Measurements from ENCODE around the gene TMC3.

Gene TMC3

GRCh38 chr15:81391657-81392056 is 17.6 kb upstream of the TMC3 start:
- Histone ChIP-seq H3K36me3 (ENCODE audit: control insufficient read depth, insufficient read depth, low read length) (no peaks in the 10 kb centered on the region), H2AFZ (no peak overlapping the region), H3K27me3 (ENCODE audit: control insufficient read depth, insufficient read depth, low read length) (no peaks in the 10 kb centered on the region), H3K4me3 (ENCODE audit: low read depth, low read length) (no peak overlapping the region), H3K4me2 (ENCODE audit: low read length) (no peak overlapping the region), H3K27ac (no peak overlapping the region), H3K9ac (no peak overlapping the region), H3K9me3 (ENCODE audit: control insufficient read depth, low read length) (no peaks in the 10 kb centered on the region), H3K79me2 (no peaks in the 10 kb centered on the region), H3K4me1 (no peaks in the 10 kb centered on the region)
- TF ChIP-seq, protein P1, sequence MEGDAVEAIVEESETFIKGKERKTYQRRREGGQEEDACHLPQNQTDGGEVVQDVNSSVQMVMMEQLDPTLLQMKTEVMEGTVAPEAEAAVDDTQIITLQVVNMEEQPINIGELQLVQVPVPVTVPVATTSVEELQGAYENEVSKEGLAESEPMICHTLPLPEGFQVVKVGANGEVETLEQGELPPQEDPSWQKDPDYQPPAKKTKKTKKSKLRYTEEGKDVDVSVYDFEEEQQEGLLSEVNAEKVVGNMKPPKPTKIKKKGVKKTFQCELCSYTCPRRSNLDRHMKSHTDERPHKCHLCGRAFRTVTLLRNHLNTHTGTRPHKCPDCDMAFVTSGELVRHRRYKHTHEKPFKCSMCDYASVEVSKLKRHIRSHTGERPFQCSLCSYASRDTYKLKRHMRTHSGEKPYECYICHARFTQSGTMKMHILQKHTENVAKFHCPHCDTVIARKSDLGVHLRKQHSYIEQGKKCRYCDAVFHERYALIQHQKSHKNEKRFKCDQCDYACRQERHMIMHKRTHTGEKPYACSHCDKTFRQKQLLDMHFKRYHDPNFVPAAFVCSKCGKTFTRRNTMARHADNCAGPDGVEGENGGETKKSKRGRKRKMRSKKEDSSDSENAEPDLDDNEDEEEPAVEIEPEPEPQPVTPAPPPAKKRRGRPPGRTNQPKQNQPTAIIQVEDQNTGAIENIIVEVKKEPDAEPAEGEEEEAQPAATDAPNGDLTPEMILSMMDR (IDR thresholded peaks at IDR 0.05): no peak

- no peak overlapping the region for H2AFZ ChIP-seq
- H3K4me2 ChIP-seq (ENCODE audit: low read length): no peak overlapping the region
- TF ChIP-seq, protein P1 (IDR thresholded peaks at IDR 0.05): no peak
- no peak overlapping the region for H3K27ac ChIP-seq
- no peaks in the 10 kb centered on the region for H3K9me3 ChIP-seq (ENCODE audit: control insufficient read depth, low read length)
- H3K4me3 ChIP-seq (ENCODE audit: low read depth, low read length): no peak overlapping the region
- no peaks in the 10 kb centered on the region for H3K4me1 ChIP-seq
- no peak overlapping the region for H3K9ac ChIP-seq
- no peaks in the 10 kb centered on the region for H3K27me3 ChIP-seq (ENCODE audit: control insufficient read depth, insufficient read depth, low read length)
- no peaks in the 10 kb centered on the region for H3K79me2 ChIP-seq
- no peaks in the 10 kb centered on the region for H3K36me3 ChIP-seq (ENCODE audit: control insufficient read depth, insufficient read depth, low read length)
Measured at GRCh38 chr15:81388436-81388770, 14.4 kb upstream of the TMC3 start.

DNA sequence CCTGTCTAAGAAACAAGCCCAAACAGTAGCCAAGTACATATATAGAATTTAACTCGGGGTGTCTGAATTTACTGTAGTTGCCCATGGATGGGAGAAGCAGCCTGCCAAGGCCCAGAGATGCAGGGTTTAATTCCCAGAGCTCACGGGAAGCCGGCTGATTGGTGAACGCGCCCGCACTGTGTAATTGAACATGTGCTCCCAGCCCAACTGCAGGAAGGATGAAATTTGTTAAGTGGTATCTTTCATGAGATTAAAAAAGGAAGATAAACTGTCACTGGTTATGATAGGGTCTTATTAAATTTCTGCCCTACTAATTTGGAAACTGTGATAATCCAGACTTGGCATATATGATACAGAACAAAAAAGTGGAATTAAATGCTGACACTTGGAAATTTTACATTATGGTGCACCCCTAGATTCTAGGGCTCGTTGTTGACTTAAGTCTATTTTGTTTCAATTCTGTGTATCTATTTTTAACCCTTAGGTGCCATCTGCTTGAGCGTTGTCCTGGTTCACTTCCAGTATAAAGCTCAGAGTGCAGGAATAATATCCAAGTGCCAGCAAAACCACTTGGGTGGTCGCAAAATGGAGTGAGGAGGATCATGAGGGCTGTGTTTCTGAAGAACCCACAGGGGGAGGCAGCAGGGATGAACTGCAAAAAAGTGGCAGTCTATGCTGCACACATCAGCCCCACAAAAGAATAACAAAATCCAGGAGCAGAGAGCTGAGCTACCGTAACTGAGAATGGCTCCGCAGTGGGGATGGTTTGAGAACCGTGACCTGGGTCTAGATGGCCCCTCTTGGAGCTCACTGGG is 13.8 kb upstream of the TMC3 start:
- Histone ChIP-seq H3K4me2 (ENCODE audit: low read length) (no peak overlapping the region), H3K79me2 (no peaks in the 10 kb centered on the region), H3K4me3 (ENCODE audit: low read depth, low read length) (no peak overlapping the region), H2AFZ (no peak overlapping the region), H3K4me1 (no peaks in the 10 kb centered on the region), H3K27ac (no peak overlapping the region), H3K36me3 (ENCODE audit: control insufficient read depth, insufficient read depth, low read length) (no peaks in the 10 kb centered on the region), H3K9me3 (ENCODE audit: control insufficient read depth, low read length) (no peaks in the 10 kb centered on the region), H3K27me3 (ENCODE audit: control insufficient read depth, insufficient read depth, low read length) (no peaks in the 10 kb centered on the region), H3K9ac (no peak overlapping the region)
- TF ChIP-seq, protein P1 (IDR thresholded peaks at IDR 0.05): no peak

DNA sequence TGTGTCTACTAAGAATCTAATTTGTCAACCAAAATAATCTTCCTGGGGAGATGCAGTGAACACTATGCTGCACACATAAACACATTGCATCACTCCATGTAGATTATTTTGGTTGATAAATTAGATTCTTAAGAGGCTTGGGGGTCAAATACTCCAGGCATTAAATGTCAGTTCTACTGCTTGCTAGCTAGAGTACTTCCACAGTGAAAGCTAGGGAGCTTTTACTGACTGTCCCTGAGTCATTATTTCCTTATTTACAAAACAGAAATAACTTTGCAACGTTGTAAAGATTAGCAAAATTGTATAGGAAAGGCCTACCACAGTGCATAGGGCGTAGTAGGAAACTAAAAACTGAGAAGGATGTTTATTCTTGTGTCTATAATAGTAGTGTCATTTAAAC is 12.9 kb upstream of the TMC3 start:
- no peak overlapping the region for H3K9ac ChIP-seq
- H3K4me1 ChIP-seq: no peaks in the 10 kb centered on the region
- H3K79me2 ChIP-seq: no peaks in the 10 kb centered on the region
- H3K36me3 ChIP-seq (ENCODE audit: control insufficient read depth, insufficient read depth, low read length): no peaks in the 10 kb centered on the region
- no peak overlapping the region for H2AFZ ChIP-seq
- H3K4me3 ChIP-seq (ENCODE audit: low read depth, low read length): no peak overlapping the region
- TF ChIP-seq, protein P1 (IDR thresholded peaks at IDR 0.05): no peak
- H3K27ac ChIP-seq: no peak overlapping the region
- no peaks in the 10 kb centered on the region for H3K9me3 ChIP-seq (ENCODE audit: control insufficient read depth, low read length)
- H3K27me3 ChIP-seq (ENCODE audit: control insufficient read depth, insufficient read depth, low read length): no peaks in the 10 kb centered on the region
- no peak overlapping the region for H3K4me2 ChIP-seq (ENCODE audit: low read length)

DNA sequence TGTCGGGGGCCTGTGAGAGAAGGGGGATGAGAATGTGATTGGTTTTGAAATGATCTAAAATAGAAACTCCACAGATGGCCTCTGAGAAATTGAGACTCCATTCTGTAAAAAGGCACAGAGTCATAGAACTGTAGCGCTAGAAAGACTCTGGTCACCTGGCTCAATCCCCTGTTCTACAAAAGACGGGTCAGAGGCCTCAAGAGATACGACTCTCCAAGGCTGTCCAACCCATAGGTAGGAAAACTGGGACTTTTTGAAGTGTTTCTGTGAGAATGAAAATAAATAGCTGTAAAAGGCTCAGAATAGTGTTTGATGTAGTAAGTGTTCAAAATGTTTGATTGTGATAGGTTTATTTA is 11.7 kb upstream of the TMC3 start:
- no peak overlapping the region for H3K4me3 ChIP-seq (ENCODE audit: low read depth, low read length)
- TF ChIP-seq, protein P1 (IDR thresholded peaks at IDR 0.05): no peak
- H3K4me2 ChIP-seq (ENCODE audit: low read length): no peak overlapping the region
- H3K9me3 ChIP-seq (ENCODE audit: control insufficient read depth, low read length): no peaks in the 10 kb centered on the region
- H3K36me3 ChIP-seq (ENCODE audit: control insufficient read depth, insufficient read depth, low read length): no peaks in the 10 kb centered on the region
- H2AFZ ChIP-seq: no peak overlapping the region
- H3K27ac ChIP-seq: no peak overlapping the region
- H3K27me3 ChIP-seq (ENCODE audit: control insufficient read depth, insufficient read depth, low read length): no peaks in the 10 kb centered on the region
- no peaks in the 10 kb centered on the region for H3K4me1 ChIP-seq
- H3K79me2 ChIP-seq: no peaks in the 10 kb centered on the region
- H3K9ac ChIP-seq: no peak overlapping the region
